Adrenal gland (tissue), 5 donors: ENCODE measurements around the gene BTBD6.

ENCODE experiments used
- POLR2A ChIP-seq, 2 donors: fragments of 450-650 bp; IDR thresholded peaks; one replicate each; pipeline ENCODE4 v1.6.1; 2017; ENCODE audit warnings: antibody characterized with exemption in 2 of 2, mild to moderate bottlenecking in 2 of 2, moderate library complexity in 1 of 2
- TF ChIP-seq, protein P1 (sequence below), 6 experiments: fragments of 450-650 bp in 4 of 6; fragments of 200-600 bp in 2 of 6; sonication (generic) in 1 of 6; IDR thresholded peaks; 1 replicate in 5 of 6; 2 replicates in 1 of 6; pipeline versions ENCODE4 v1.5.1 to v1.8.0; 2016 to 2021; ENCODE audit warnings: antibody characterized with exemption in 6 of 6, mild to moderate bottlenecking in 2 of 6, moderate library complexity in 1 of 6
- donor health status: DM: no; HTN: no; CAD: no.

DNA sequence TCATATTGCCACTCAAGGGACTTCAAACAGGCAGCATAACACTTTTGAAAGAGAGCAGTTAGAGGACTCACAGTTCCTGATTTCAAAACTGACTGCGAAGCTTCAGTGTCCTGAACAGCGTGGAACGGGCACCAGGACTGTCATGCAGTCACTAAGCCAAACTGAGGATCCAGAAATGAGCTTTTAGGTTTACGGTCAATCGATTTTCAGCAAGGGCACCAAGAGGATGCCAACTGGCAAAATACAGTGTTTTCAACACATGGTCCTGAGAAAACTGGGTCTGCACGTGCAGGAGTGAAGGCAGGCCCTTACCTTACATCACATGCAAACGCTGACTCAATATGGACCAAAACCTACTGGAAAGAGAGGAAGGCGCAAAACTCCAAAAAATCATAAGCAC, 36.8 kb downstream of the BTBD6 start:
- no peak for TF ChIP-seq POLR2A (IDR thresholded peaks at IDR 0.05)
- TF ChIP-seq, protein P1, sequence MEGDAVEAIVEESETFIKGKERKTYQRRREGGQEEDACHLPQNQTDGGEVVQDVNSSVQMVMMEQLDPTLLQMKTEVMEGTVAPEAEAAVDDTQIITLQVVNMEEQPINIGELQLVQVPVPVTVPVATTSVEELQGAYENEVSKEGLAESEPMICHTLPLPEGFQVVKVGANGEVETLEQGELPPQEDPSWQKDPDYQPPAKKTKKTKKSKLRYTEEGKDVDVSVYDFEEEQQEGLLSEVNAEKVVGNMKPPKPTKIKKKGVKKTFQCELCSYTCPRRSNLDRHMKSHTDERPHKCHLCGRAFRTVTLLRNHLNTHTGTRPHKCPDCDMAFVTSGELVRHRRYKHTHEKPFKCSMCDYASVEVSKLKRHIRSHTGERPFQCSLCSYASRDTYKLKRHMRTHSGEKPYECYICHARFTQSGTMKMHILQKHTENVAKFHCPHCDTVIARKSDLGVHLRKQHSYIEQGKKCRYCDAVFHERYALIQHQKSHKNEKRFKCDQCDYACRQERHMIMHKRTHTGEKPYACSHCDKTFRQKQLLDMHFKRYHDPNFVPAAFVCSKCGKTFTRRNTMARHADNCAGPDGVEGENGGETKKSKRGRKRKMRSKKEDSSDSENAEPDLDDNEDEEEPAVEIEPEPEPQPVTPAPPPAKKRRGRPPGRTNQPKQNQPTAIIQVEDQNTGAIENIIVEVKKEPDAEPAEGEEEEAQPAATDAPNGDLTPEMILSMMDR (IDR thresholded peaks at IDR 0.05): no peak
